B cell (primary cell): ENCODE results near the gene P2RX6.

ENCODE experiments used
- CTCF ChIP-seq: fragments of 200-600 bp; IDR thresholded peaks from one replicate; pipeline ENCODE4 v1.8.0; 2022; ENCODE audit warnings: antibody characterized with exemption, mild to moderate bottlenecking
- EZH2 ChIP-seq: IDR thresholded peaks from 2 replicates; pipeline ENCODE4 v1.6.1; 2012; ENCODE audit warnings: borderline replicate concordance, low read depth, mild to moderate bottlenecking, moderate library complexity, low read length; ENCODE audit not compliant: insufficient read depth, poor library complexity, severe bottlenecking

- TF ChIP-seq CTCF, result no peak
- TF ChIP-seq EZH2, result no peak
Observed at GRCh38 chr22:21028277-21029251, 13.6 kb downstream of the P2RX6 start.
